OCI-LY1 (cell line): ENCODE results near the gene RPS6KL1.

ENCODE experiments used
- CTCF ChIP-seq: fragments of 200-600 bp; sonication (generic), shearing (Covaris generic); IDR thresholded peaks from 2 replicates; pipeline ENCODE4 v1.5.1; 2017; ENCODE audit warnings: mild to moderate bottlenecking, antibody characterized with exemption, low read length, moderate library complexity, mixed read lengths
- EZH2 ChIP-seq: fragments of 200-600 bp; sonication (generic), shearing (Covaris generic); IDR thresholded peaks from 2 replicates; pipeline ENCODE4 v1.8.0; 2017; ENCODE audit warnings: borderline replicate concordance, mixed run types, mild to moderate bottlenecking, antibody characterized with exemption, low read length, moderate library complexity, mixed read lengths

GRCh38 chr14:74955229-74956026, 32.4 kb upstream of the RPS6KL1 start, which contains the start of gene PGF:
- no peak for TF ChIP-seq CTCF
- no peak for TF ChIP-seq EZH2
